A673 (cell line): ENCODE measurements around the gene SRPRA. TPM values are rescaled to one million over a fixed set of nuclear protein-coding genes. Genes with fewer than 3 reads are reported as not detected.

Source experiments
- BruUV-seq: library from RNA; stranded (reverse); fragments of 400-500 nt; replicated peaks from 2 replicates; lab custom pipeline; 2021; lab: Mats Ljungman, UMichigan
- CTCF ChIA-PET: fragments of 300-600 bp; sonication (Branson Sonifier 250); formaldehyde crosslinking; loops from one replicate; lab custom pipeline; 2022; ENCODE audit warnings: antibody characterized with exemption; lab: Charles Lee
- POLR2A ChIA-PET: fragments of 300-600 bp; sonication (Branson Sonifier 250); formaldehyde crosslinking; loops from one replicate; lab custom pipeline; 2022; ENCODE audit warnings: antibody characterized with exemption; ENCODE audit not compliant: low non-redundant PET; lab: Charles Lee
- DNase-seq: peaks from one replicate; pipeline ENCODE4 v3.0.0-alpha.2; 2015; ENCODE audit warnings: low spot score
- H3K27ac ChIP-seq: fragments of 200-600 bp; sonication (generic); 2 replicates; pipeline ENCODE4 v1.5.1; 2016; ENCODE audit warnings: mixed run types, low read depth, mild to moderate bottlenecking, mixed read lengths, antibody characterized with exemption, low read length; ENCODE audit not compliant: poor library complexity, severe bottlenecking
- H3K27me3 ChIP-seq: fragments of 200-600 bp; sonication (generic); replicated peaks from 2 replicates; pipeline ENCODE4 v1.6.1; 2017; ENCODE audit warnings: mixed run types, low read depth, mild to moderate bottlenecking, mixed read lengths, antibody characterized with exemption, low read length; ENCODE audit not compliant: insufficient read depth, poor library complexity
- H3K36me3 ChIP-seq: fragments of 200-600 bp; sonication (generic); 2 replicates; pipeline ENCODE4 v1.6.1; 2016; ENCODE audit warnings: mixed run types, mild to moderate bottlenecking, mixed read lengths, antibody characterized with exemption, low read length; ENCODE audit not compliant: insufficient read depth, poor library complexity, severe bottlenecking
- H3K4me1 ChIP-seq: fragments of 200-600 bp; sonication (generic); 2 replicates; pipeline ENCODE4 v1.6.1; 2017; ENCODE audit warnings: mixed run types, mild to moderate bottlenecking, mixed read lengths, antibody characterized with exemption, low read length; ENCODE audit not compliant: insufficient read depth, poor library complexity, severe bottlenecking
- H3K4me3 ChIP-seq: fragments of 200-600 bp; sonication (generic); 2 replicates; pipeline ENCODE4 v1.5.1; 2016; ENCODE audit warnings: low read depth, mixed run types, mild to moderate bottlenecking, mixed read lengths, low read length; ENCODE audit not compliant: poor library complexity, severe bottlenecking
- H3K9me3 ChIP-seq: fragments of 200-600 bp; sonication (generic); 2 replicates; pipeline ENCODE4 v1.6.1; 2016; ENCODE audit warnings: mixed run types, low read depth, mild to moderate bottlenecking, mixed read lengths, antibody characterized with exemption, low read length; ENCODE audit not compliant: poor library complexity, severe bottlenecking
- EZH2 ChIP-seq: fragments of 200-600 bp; sonication (generic); IDR thresholded peaks from 2 replicates; pipeline ENCODE4 v1.6.1; 2017; ENCODE audit warnings: borderline replicate concordance, low read depth, mild to moderate bottlenecking, mixed read lengths, antibody characterized with exemption, low read length; ENCODE audit not compliant: poor library complexity, severe bottlenecking
- intact Hi-C: fragments of 100-400 bp; cut with micrococcal nuclease; formaldehyde crosslinking; loops from one replicate; pipeline ENCODE4 v1.10.0; 2022; ENCODE audit not compliant: unreplicated experiment
- total RNA-seq: library from RNA; stranded (reverse); gene quantifications from 2 replicates; pipeline ENCODE4 v1.2.3, GENCODE V29; 2021
- TF ChIP-seq, protein P1 (sequence below): fragments of 300-800, 200-600 bp; sonication (generic); conservative IDR thresholded peaks from 2 replicates; pipeline ENCODE4 v1.5.1; 2017; ENCODE audit warnings: low read depth, mild to moderate bottlenecking, antibody characterized with exemption, low read length, moderate library complexity, mixed read lengths

SRPRA gene
- total RNA-seq, 1 experiment from 2014 or later = 136 TPM

DNA sequence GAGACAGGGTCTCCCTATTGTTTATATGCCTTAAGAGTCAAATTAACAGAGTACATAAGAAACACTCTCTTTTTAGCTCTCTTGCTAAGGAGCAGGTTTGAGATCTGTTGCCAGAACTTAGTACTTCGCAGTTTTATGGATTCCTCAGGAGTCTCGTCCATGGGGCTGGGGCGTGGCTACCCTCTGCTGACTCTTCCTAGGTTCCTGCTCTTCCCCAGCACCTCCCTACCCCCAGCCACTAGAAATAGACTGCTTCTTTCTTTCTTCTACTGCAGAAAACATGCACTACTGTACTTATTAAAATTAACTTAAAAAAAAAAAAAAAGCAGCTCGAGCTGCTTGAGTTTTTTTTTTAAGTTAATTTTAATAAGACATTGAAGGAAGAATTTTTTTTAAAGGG, 49.1 kb downstream of the SRPRA start:
- Histone ChIP-seq H3K36me3 (no peaks in the 10 kb centered on the region), H3K4me1 (peaks cover 7% of the 10 kb centered on the region), H3K27ac (no peak overlapping the region), H3K4me3 (no peak overlapping the region), H3K9me3 (no peaks in the 10 kb centered on the region), H3K27me3 (no peaks in the 10 kb centered on the region)
- ChIA-PET POLR2A (interaction anchor here (0.6 kb wide), 1 partner anchor 11 kb away, joined by 3 read pairs; no protein-coding TSS in a partner anchor), CTCF (no interaction called here)
- DNase-seq = no peak
- intact Hi-C loops = no loop called here
- TF ChIP-seq, protein P1, sequence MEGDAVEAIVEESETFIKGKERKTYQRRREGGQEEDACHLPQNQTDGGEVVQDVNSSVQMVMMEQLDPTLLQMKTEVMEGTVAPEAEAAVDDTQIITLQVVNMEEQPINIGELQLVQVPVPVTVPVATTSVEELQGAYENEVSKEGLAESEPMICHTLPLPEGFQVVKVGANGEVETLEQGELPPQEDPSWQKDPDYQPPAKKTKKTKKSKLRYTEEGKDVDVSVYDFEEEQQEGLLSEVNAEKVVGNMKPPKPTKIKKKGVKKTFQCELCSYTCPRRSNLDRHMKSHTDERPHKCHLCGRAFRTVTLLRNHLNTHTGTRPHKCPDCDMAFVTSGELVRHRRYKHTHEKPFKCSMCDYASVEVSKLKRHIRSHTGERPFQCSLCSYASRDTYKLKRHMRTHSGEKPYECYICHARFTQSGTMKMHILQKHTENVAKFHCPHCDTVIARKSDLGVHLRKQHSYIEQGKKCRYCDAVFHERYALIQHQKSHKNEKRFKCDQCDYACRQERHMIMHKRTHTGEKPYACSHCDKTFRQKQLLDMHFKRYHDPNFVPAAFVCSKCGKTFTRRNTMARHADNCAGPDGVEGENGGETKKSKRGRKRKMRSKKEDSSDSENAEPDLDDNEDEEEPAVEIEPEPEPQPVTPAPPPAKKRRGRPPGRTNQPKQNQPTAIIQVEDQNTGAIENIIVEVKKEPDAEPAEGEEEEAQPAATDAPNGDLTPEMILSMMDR = no peak
- TF ChIP-seq EZH2 = no peak
- BruUV-seq = no TSS peak

- CTCF ChIA-PET = no interaction called here
These were observed 51.2 kb downstream of the SRPRA start for GRCh38 chr11:126217491-126217890.

DNA sequence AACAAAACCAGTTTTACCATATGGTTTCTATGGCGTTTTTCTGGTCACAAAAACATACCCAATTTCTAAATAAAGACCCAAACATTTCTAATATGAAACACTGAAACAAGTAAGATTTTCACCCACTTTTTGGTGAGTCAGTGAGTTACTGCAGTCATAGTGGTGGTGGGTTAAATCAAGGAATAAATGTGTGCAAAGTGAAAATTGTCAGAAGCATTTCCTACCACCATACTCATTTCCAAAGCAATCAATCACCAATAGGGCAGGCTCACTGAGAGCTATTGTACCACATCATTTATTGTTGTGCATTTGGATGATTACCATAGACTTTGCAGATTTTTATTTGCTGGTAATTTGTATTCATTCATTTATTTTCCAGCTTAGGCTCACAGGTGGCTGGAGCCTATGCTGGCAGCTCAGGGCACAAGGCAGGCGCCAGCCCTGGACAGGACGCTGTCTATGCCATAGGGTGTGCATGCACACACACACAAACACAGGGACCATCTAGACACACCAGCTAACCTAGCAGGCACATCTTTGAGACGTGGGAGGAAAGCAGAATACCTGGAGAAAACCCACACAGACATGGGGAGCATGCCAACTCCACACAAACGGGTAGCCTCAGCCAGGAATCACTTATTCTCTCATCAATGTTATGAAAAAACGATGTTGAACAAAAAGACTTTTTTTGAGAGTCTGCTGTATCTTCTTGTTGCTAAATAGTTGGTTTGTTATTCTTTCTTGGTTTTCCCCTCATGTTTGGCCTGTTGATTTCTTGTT, 52.0 kb downstream of the SRPRA start:
- Histone ChIP-seq H3K36me3 (no peaks in the 10 kb centered on the region), H3K4me1 (peaks cover 14% of the 10 kb centered on the region), H3K27ac (no peak overlapping the region), H3K9me3 (no peaks in the 10 kb centered on the region), H3K27me3 (no peaks in the 10 kb centered on the region), H3K4me3 (no peak overlapping the region)
- intact Hi-C loops = no loop called here
- TF ChIP-seq, protein P1 = no peak
- no peak for TF ChIP-seq EZH2
- ChIA-PET POLR2A (no interaction called here), CTCF (no interaction called here)
- BruUV-seq = no TSS peak
- DNase-seq = no peak

More at GRCh38 chr11:126217491-126217890, 51.2 kb downstream of the SRPRA start:
- no peaks in the 10 kb centered on the region for H3K9me3 ChIP-seq
- peaks cover 13% of the 10 kb centered on the region for H3K4me1 ChIP-seq
- no peak overlapping the region for H3K4me3 ChIP-seq
- POLR2A ChIA-PET = no interaction called here
- no peak for DNase-seq
- TF ChIP-seq EZH2 = no peak
- TF ChIP-seq, protein P1 = no peak
- no peaks in the 10 kb centered on the region for H3K36me3 ChIP-seq
- BruUV-seq = no TSS peak
- H3K27me3 ChIP-seq = no peaks in the 10 kb centered on the region
- intact Hi-C loops = no loop called here
- no peak overlapping the region for H3K27ac ChIP-seq
